Measurements from ENCODE around the gene SPRYD3.

- TF ChIP-seq CTCF (IDR thresholded peaks at IDR 0.05) (peak in 1 of 4 experiments; percentile 8), POLR2A (IDR thresholded peaks at IDR 0.05) (peak; percentile 60 to 73)
Observed at GRCh38 chr12:53049571-53050318, 29.4 kb downstream of the SPRYD3 start, which contains the start of gene TNS2.

Data from uterus (tissue), 2 donors.